ENCODE results near the gene CSNK1D. TPM values are rescaled to one million over a fixed set of nuclear protein-coding genes. Genes with fewer than 3 reads are reported as not detected.
"Not testable (repeated sequence)": the region's sequence is repeated elsewhere in the genome, so short reads cannot be mapped to it uniquely, and the experiment has no call there.

CSNK1D gene
- total RNA-seq, 1 donor from 2014 or later = 150 TPM

GRCh38 chr17:82215095-82215971 is 58.2 kb downstream of the CSNK1D start:
- Histone ChIP-seq H3K27ac (peak overlapping the region; percentile 89), H3K4me3 (no peak overlapping the region), H3K27me3 (no peaks in the 10 kb centered on the region), H3K9me3 (no peaks in the 10 kb centered on the region), H3K36me3 (no peaks in the 10 kb centered on the region), H3K4me1 (peaks cover 47% of the 10 kb centered on the region)
- intact Hi-C loops (cut with DNase I) = no loop called here
- peak; percentile 64 for DNase-seq
- TF ChIP-seq CTCF (IDR thresholded peaks at IDR 0.05) = no peak
- ATAC-seq = no peak

GRCh38 chr17:82214012-82214628 is 59.4 kb downstream of the CSNK1D start:
- H3K36me3 ChIP-seq = no peaks in the 10 kb centered on the region
- H3K4me3 ChIP-seq = no peak overlapping the region
- ATAC-seq = no peak
- H3K27me3 ChIP-seq = no peaks in the 10 kb centered on the region
- H3K9me3 ChIP-seq = no peaks in the 10 kb centered on the region
- H3K27ac ChIP-seq = no peak overlapping the region
- no peak for DNase-seq
- peaks cover 47% of the 10 kb centered on the region for H3K4me1 ChIP-seq
- intact Hi-C loops (cut with DNase I) = no loop called here
- TF ChIP-seq CTCF (IDR thresholded peaks at IDR 0.05) = no peak

GRCh38 chr17:82213251-82214011 is 60.1 kb downstream of the CSNK1D start:
- Histone ChIP-seq H3K27ac (peak overlapping the region; percentile 86), H3K4me1 (peaks cover 47% of the 10 kb centered on the region), H3K27me3 (no peaks in the 10 kb centered on the region), H3K9me3 (no peaks in the 10 kb centered on the region), H3K4me3 (peak overlapping the region; percentile 95), H3K36me3 (no peaks in the 10 kb centered on the region)
- no peak for TF ChIP-seq CTCF (IDR thresholded peaks at IDR 0.05)
- peak; percentile 86 for DNase-seq
- ATAC-seq = peak; percentile 45
- intact Hi-C loops (cut with DNase I) = no loop called here

GRCh38 chr17:82212331-82213250 is 60.9 kb downstream of the CSNK1D start, which contains the start of gene CCDC57:
Gene CCDC57, minus strand, starts transcription at chr17:82212842. Its CDS starts 10,898 bp downstream, at chr17:82201944.
- peak; percentile 93 for DNase-seq
- Histone ChIP-seq H3K4me3 (peak within 1 kb of the TSS; percentile 95), H3K9me3 (no peaks in the 10 kb centered on the region), H3K27me3 (no peaks in the 10 kb centered on the region), H3K4me1 (peaks cover 43% of the 10 kb centered on the region), H3K36me3 (no peaks in the 10 kb centered on the region), H3K27ac (peak within 1 kb of the TSS; percentile 86)
- intact Hi-C loops (cut with DNase I) = no loop called here
- peak; percentile 83 for ATAC-seq
- no peak for TF ChIP-seq CTCF (IDR thresholded peaks at IDR 0.05)

GRCh38 chr17:82210655-82211054 is 62.8 kb downstream of the CSNK1D start:
- intact Hi-C loops (cut with DNase I); ATAC-seq; H3K4me3 ChIP-seq; H3K9me3 ChIP-seq; H3K36me3 ChIP-seq; H3K27me3 ChIP-seq; DNase-seq; H3K27ac ChIP-seq: not testable (repeated sequence)
- peaks cover 28% of the 10 kb centered on the region for H3K4me1 ChIP-seq
